Neural cell (in vitro differentiated cells): ENCODE measurements around the gene PRKCQ. TPM values are rescaled to one million over a fixed set of nuclear protein-coding genes. Genes with fewer than 3 reads are reported as not detected.

Source experiments
- H2AFZ ChIP-seq: fragments of 200-600, 300-800 bp; sonication (generic), shearing (Covaris generic); 2 replicates; pipeline ENCODE4 v1.6.0; 2014; ENCODE audit warnings: low read depth, mild to moderate bottlenecking, antibody characterized with exemption, low read length, moderate library complexity
- H3F3A ChIP-seq: fragments of 200-600 bp; shearing (Covaris generic); 2 replicates; pipeline ENCODE4 v1.6.1; 2016; ENCODE audit warnings: mild to moderate bottlenecking, moderate library complexity, mixed read lengths, antibody characterized with exemption, low read length; ENCODE audit not compliant: insufficient read depth, poor library complexity, severe bottlenecking
- H3K27ac ChIP-seq: fragments of 200-600, 300-800 bp; sonication (generic), shearing (Covaris generic); 2 replicates; pipeline ENCODE4 v1.5.1; 2014; ENCODE audit warnings: mild to moderate bottlenecking, low read length, moderate library complexity
- H3K27me3 ChIP-seq: fragments of 300-800, 200-600 bp; sonication (generic), shearing (Covaris generic); 2 replicates; pipeline ENCODE4 v1.6.0; 2014; ENCODE audit warnings: mild to moderate bottlenecking, low read depth, low read length, moderate library complexity; ENCODE audit not compliant: insufficient read depth
- H3K36me3 ChIP-seq: fragments of 300-800, 200-600 bp; sonication (generic), shearing (Covaris generic); 2 replicates; pipeline ENCODE4 v1.5.1; 2014; ENCODE audit warnings: mild to moderate bottlenecking, antibody characterized with exemption, low read length, moderate library complexity; ENCODE audit not compliant: insufficient read depth
- H3K4me2 ChIP-seq: fragments of 300-800, 200-600 bp; sonication (generic), shearing (Covaris generic); 2 replicates; pipeline ENCODE4 v1.6.0; 2014; ENCODE audit warnings: mild to moderate bottlenecking, low read length
- H3K4me3 ChIP-seq: fragments of 300-800, 200-600 bp; sonication (generic), shearing (Covaris generic); 2 replicates; pipeline ENCODE4 v1.5.1; 2014; ENCODE audit warnings: mild to moderate bottlenecking, low read length, moderate library complexity
- H3K79me2 ChIP-seq: fragments of 200-600 bp; shearing (Covaris generic); replicated peaks from 2 replicates; pipeline ENCODE4 v1.6.0; 2014; ENCODE audit warnings: mild to moderate bottlenecking, low read length, moderate library complexity; ENCODE audit not compliant: insufficient read depth
- H3K9ac ChIP-seq: fragments of 300-800, 200-600 bp; sonication (generic), shearing (Covaris generic); 2 replicates; pipeline ENCODE4 v1.6.1; 2016; ENCODE audit warnings: mild to moderate bottlenecking, low read length, mixed read lengths
- H3K9me2 ChIP-seq: fragments of 200-600 bp; shearing (Covaris generic); 2 replicates; pipeline ENCODE4 v1.6.1; 2016; ENCODE audit warnings: mild to moderate bottlenecking, low read length, mixed read lengths; ENCODE audit not compliant: insufficient read depth
- H3K9me3 ChIP-seq: fragments of 200-600, 300-800 bp; sonication (generic), shearing (Covaris generic); 2 replicates; pipeline ENCODE4 v1.6.1; 2016; ENCODE audit warnings: mild to moderate bottlenecking, mixed run types, low read length, moderate library complexity, mixed read lengths
- H4K20me1 ChIP-seq: fragments of 200-600 bp; shearing (Covaris generic); 2 replicates; pipeline ENCODE4 v1.6.1; 2016; ENCODE audit warnings: mild to moderate bottlenecking, mixed run types; ENCODE audit not compliant: insufficient read depth
- CTCF ChIP-seq: fragments of 450-650 bp; IDR thresholded peaks from 2 replicates; pipeline ENCODE4 v1.5.1; 2014; ENCODE audit warnings: antibody characterized with exemption, mild to moderate bottlenecking, moderate library complexity; ENCODE audit not compliant: poor library complexity, severe bottlenecking
- EP300 ChIP-seq: fragments of 450-650 bp; conservative IDR thresholded peaks from 2 replicates; pipeline ENCODE4 v1.6.1; 2014; ENCODE audit warnings: antibody characterized with exemption, mild to moderate bottlenecking, moderate library complexity; ENCODE audit not compliant: poor library complexity, severe bottlenecking
- EZH2 ChIP-seq: fragments of 200-600, 300-800 bp; shearing (Covaris generic), sonication (generic); IDR thresholded peaks from 2 replicates; pipeline ENCODE4 v1.6.1; 2014; ENCODE audit warnings: antibody characterized with exemption, low read length, borderline replicate concordance, mild to moderate bottlenecking; ENCODE audit not compliant: insufficient read depth, poor library complexity, severe bottlenecking
- MXI1 ChIP-seq: fragments of 450-650 bp; conservative IDR thresholded peaks from 2 replicates; pipeline ENCODE4 v1.6.1; 2014; ENCODE audit warnings: antibody characterized with exemption, mild to moderate bottlenecking; ENCODE audit not compliant: poor library complexity, severe bottlenecking
- POLR2AphosphoS5 ChIP-seq: IDR thresholded peaks from 2 replicates; pipeline ENCODE4 v1.6.1; 2012
- RAD21 ChIP-seq: fragments of 450-650 bp; conservative IDR thresholded peaks from 2 replicates; pipeline ENCODE4 v1.6.1; 2014; ENCODE audit warnings: antibody characterized with exemption, mild to moderate bottlenecking, moderate library complexity
- REST ChIP-seq: IDR thresholded peaks from 2 replicates; pipeline ENCODE4 v1.6.1; 2012; ENCODE audit warnings: borderline replicate concordance
- SMC3 ChIP-seq: fragments of 450-650 bp; conservative IDR thresholded peaks from 2 replicates; pipeline ENCODE4 v1.6.1; 2014; ENCODE audit warnings: antibody characterized with exemption, mild to moderate bottlenecking, moderate library complexity; ENCODE audit not compliant: poor library complexity
- TAF1 ChIP-seq: IDR thresholded peaks from 2 replicates; pipeline ENCODE4 v1.6.1; 2012; ENCODE audit warnings: low read depth
- polyA plus RNA-seq: library from polyadenylated mRNA; depleted of rRNA; stranded (reverse); fragments of >200 nt; gene quantifications from 2 replicates; pipeline ENCODE4 v1.2.3, GENCODE V29; 2014

PRKCQ gene
- polyA plus RNA-seq, 1 donor from 2014 or later, result 0.61 TPM

DNA sequence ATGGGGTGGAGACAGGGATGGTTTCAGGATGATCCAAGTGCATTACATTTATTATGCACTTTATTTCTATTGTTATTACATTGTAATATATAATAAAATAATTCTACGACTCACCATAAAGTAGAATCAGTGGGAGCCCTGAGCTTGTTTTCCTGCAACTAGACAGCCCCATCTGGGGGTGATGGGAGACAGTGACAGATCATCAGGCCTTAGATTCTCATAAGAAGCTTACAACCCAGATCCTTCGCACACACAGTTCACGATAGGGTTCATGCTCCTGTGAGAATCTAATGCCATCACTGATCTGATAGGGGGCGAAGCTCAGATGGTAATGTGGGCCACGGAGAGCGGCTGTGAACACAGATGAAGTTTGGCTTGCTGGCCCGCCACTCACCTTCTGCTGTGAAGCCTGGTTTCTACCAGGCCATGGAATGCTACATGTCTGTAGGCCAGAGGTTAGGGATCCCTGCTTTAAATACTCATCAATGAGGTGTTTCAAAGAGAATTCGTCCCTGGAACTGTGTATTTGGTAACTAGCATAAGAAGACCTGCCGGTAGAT, 21.2 kb upstream of the PRKCQ start:
- H3K9me2 ChIP-seq, result no peaks in the 10 kb centered on the region
- H3K79me2 ChIP-seq, result no peaks in the 10 kb centered on the region
- TF ChIP-seq RAD21 (no peak), MXI1 (no peak), EZH2 (no peak)
- H2AFZ ChIP-seq, result no peak overlapping the region
- no peak overlapping the region for H3K9ac ChIP-seq
- no peaks in the 10 kb centered on the region for H3K36me3 ChIP-seq
- H4K20me1 ChIP-seq, result no peaks in the 10 kb centered on the region
- no peaks in the 10 kb centered on the region for H3F3A ChIP-seq
- H3K4me3 ChIP-seq, result no peak overlapping the region
- H3K9me3 ChIP-seq, result no peaks in the 10 kb centered on the region
- no peaks in the 10 kb centered on the region for H3K27me3 ChIP-seq
- no peak overlapping the region for H3K4me2 ChIP-seq
- H3K27ac ChIP-seq, result no peak overlapping the region

- H3K79me2 ChIP-seq, result no peaks in the 10 kb centered on the region
- H3K36me3 ChIP-seq, result no peaks in the 10 kb centered on the region
- no peaks in the 10 kb centered on the region for H4K20me1 ChIP-seq
- no peaks in the 10 kb centered on the region for H3K9me2 ChIP-seq
- H3K27me3 ChIP-seq, result no peaks in the 10 kb centered on the region
- no peak overlapping the region for H3K9ac ChIP-seq
- no peak overlapping the region for H3K4me3 ChIP-seq
- no peaks in the 10 kb centered on the region for H3F3A ChIP-seq
- H3K9me3 ChIP-seq, result no peaks in the 10 kb centered on the region
- H2AFZ ChIP-seq, result no peak overlapping the region
- H3K27ac ChIP-seq, result no peak overlapping the region
- no peak for TF ChIP-seq REST
- no peak for TF ChIP-seq EZH2
- no peak for TF ChIP-seq RAD21
- TF ChIP-seq EP300, result no peak
- no peak for TF ChIP-seq POLR2AphosphoS5
- TF ChIP-seq SMC3, result no peak
- no peak for TF ChIP-seq CTCF
- TF ChIP-seq MXI1, result no peak
- no peak for TF ChIP-seq TAF1
- H3K4me2 ChIP-seq, result no peak overlapping the region
Measured at GRCh38 chr10:6600224-6600987, 20.3 kb upstream of the PRKCQ start.
